ENCODE data around the gene NDUFS8. TPM values are rescaled to one million over a fixed set of nuclear protein-coding genes. Genes with fewer than 3 reads are reported as not detected.

Gene NDUFS8
- total RNA-seq, 2 experiments from 2014 or later: 70.5 to 72.5 TPM

DNA sequence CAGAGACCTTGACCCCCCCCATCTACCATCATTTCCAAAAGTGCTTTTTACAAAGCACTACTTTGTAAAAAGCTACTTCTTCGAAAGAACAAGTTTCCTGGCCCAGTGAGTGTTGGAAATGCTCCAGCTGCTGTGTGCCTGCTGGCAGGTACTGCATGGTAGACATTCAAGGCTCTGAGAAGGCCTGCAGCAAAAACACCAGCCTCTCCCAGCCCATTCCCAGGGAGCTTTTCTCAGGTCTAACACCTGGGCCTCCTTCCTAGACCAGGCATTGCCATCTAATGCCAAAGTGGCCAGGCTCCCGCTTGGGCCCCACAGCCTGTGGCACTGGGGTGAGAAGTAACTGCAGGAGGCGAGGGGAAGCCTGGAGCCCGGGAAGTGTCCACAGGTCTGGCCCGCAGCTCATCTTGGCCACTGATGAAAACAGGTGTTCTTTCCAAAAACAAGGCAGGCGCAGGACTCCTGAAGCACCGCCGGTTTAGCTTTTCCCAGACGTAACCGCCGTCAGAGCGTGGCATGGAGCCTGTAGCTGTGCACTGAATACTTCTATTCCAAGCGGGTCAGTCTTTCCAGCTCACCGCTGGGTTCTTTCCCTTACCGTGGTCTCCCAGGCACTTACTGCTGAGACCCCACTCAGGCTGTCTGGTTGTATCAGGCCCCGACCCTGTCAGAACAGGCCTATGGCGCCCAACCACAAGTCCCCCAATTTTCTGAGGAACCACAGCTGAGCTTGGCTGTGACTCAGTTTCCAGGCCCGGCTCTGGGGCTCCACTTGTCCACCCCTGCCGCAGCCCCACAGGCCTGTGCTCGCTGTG, 7.1 kb downstream of the NDUFS8 start:
- Histone ChIP-seq H3K27ac (ENCODE audit: low read depth in 1 of 2, low read length in 2 of 2) (peak overlapping the region; percentile 48 to 77), H3K36me3 (ENCODE audit: insufficient read depth, low read length) (peaks cover 36% of the 10 kb centered on the region), H3K9me3 (ENCODE audit: control insufficient read depth in 1 of 2, insufficient read depth in 1 of 2, low read length in 2 of 2) (no peaks in the 10 kb centered on the region), H3K4me1 (ENCODE audit: insufficient read depth, low read length) (peaks cover 76% of the 10 kb centered on the region), H3K27me3 (ENCODE audit: control insufficient read depth in 1 of 2, insufficient read depth in 2 of 2, low read length in 2 of 2) (no peaks in the 10 kb centered on the region), H3K4me3 (ENCODE audit: low read length) (no peak overlapping the region)
- Mint-ChIP-seq H3K4me3 (peak overlapping the region; percentile 82), H3K4me1 (ENCODE audit: low read depth) (peaks cover 29% of the 10 kb centered on the region), H3K9me3 (no peaks in the 10 kb centered on the region), H3K27ac (peak overlapping the region; percentile 85), H3K27me3 (no peaks in the 10 kb centered on the region), H3K36me3 (ENCODE audit: low read depth) (peaks cover 9% of the 10 kb centered on the region)
- ChIA-PET POLR2A (interaction anchor here (0.6 to 1.5 kb wide), 2 partner anchors 82 to 170 kb away, joined by 3 read pairs; no protein-coding TSS in a partner anchor), CTCF (no interaction called here)
- DNase-seq (peak in 1 of 14 experiments; percentile 15), ATAC-seq (ENCODE audit: poor library complexity) (no peak)
- intact Hi-C loops (cut with DNase I, micrococcal nuclease): loop anchor here in 1 of 2 experiments (5.0 kb wide), 1 partner anchor 425 kb away; the partner anchor contains the start of gene PPP6R3
- TF ChIP-seq, protein P1, sequence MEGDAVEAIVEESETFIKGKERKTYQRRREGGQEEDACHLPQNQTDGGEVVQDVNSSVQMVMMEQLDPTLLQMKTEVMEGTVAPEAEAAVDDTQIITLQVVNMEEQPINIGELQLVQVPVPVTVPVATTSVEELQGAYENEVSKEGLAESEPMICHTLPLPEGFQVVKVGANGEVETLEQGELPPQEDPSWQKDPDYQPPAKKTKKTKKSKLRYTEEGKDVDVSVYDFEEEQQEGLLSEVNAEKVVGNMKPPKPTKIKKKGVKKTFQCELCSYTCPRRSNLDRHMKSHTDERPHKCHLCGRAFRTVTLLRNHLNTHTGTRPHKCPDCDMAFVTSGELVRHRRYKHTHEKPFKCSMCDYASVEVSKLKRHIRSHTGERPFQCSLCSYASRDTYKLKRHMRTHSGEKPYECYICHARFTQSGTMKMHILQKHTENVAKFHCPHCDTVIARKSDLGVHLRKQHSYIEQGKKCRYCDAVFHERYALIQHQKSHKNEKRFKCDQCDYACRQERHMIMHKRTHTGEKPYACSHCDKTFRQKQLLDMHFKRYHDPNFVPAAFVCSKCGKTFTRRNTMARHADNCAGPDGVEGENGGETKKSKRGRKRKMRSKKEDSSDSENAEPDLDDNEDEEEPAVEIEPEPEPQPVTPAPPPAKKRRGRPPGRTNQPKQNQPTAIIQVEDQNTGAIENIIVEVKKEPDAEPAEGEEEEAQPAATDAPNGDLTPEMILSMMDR (IDR thresholded peaks at IDR 0.05): no peak

DNA sequence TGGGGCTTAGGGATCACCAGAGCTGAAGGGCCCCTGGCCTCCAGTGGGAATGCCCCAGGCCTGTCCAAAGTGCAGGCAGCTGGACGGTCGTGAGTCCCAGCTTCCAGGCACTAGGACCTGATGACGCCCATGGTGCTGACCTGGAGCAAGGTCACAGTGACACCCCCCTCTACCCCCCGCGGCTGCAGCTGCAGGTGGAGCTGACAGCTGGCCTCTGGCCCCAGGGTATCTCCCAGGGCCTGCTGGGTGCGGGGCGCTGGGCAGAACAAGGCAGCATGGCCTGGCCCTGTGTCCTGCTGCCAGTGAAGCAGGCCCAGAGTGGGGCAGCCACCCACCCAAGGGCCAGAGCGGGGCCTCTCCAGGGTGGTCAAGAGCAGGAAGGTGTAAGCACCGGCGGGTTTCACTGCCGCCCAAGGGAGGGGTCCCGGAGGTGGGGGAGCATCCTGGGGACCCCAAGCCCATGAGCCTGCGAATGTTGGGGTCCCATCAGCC, 7.8 kb downstream of the NDUFS8 start:
- Histone ChIP-seq H3K27me3 (ENCODE audit: control insufficient read depth in 1 of 2, insufficient read depth in 2 of 2, low read length in 2 of 2) (no peaks in the 10 kb centered on the region), H3K36me3 (ENCODE audit: insufficient read depth, low read length) (peaks cover 36% of the 10 kb centered on the region), H3K9me3 (ENCODE audit: control insufficient read depth in 1 of 2, insufficient read depth in 1 of 2, low read length in 2 of 2) (no peaks in the 10 kb centered on the region), H3K4me3 (ENCODE audit: low read length) (peak overlapping the region; percentile 96), H3K27ac (ENCODE audit: low read depth in 1 of 2, low read length in 2 of 2) (peak overlapping the region; percentile 77 to 82), H3K4me1 (ENCODE audit: insufficient read depth, low read length) (peaks cover 70% of the 10 kb centered on the region)
- ATAC-seq (ENCODE audit: poor library complexity) (no peak), DNase-seq (no peak)
- POLR2A ChIA-PET: interaction anchor here (0.6 to 1.7 kb wide), 3 partner anchors 8 to 169 kb away, joined by 3 to 9 read pairs (median 3); partner anchors contain the start of gene NDUFS8
- H3K36me3 Mint-ChIP-seq (ENCODE audit: low read depth): peaks cover 9% of the 10 kb centered on the region
- no peak overlapping the region for H3K27ac Mint-ChIP-seq
- H3K4me1 Mint-ChIP-seq (ENCODE audit: low read depth): peaks cover 29% of the 10 kb centered on the region
- no peaks in the 10 kb centered on the region for H3K9me3 Mint-ChIP-seq
- intact Hi-C loops (cut with DNase I, micrococcal nuclease): loop anchor here in 1 of 2 experiments (5.0 kb wide), 1 partner anchor 424 kb away; the partner anchor contains the start of gene PPP6R3
- peak overlapping the region; percentile 89 for H3K4me3 Mint-ChIP-seq
- CTCF ChIA-PET: interaction anchor here (0.9 kb wide), 1 partner anchor 171 kb away, joined by 4 read pairs; no protein-coding TSS in a partner anchor
- TF ChIP-seq, protein P1 (IDR thresholded peaks at IDR 0.05): no peak
- no peaks in the 10 kb centered on the region for H3K27me3 Mint-ChIP-seq

DNA sequence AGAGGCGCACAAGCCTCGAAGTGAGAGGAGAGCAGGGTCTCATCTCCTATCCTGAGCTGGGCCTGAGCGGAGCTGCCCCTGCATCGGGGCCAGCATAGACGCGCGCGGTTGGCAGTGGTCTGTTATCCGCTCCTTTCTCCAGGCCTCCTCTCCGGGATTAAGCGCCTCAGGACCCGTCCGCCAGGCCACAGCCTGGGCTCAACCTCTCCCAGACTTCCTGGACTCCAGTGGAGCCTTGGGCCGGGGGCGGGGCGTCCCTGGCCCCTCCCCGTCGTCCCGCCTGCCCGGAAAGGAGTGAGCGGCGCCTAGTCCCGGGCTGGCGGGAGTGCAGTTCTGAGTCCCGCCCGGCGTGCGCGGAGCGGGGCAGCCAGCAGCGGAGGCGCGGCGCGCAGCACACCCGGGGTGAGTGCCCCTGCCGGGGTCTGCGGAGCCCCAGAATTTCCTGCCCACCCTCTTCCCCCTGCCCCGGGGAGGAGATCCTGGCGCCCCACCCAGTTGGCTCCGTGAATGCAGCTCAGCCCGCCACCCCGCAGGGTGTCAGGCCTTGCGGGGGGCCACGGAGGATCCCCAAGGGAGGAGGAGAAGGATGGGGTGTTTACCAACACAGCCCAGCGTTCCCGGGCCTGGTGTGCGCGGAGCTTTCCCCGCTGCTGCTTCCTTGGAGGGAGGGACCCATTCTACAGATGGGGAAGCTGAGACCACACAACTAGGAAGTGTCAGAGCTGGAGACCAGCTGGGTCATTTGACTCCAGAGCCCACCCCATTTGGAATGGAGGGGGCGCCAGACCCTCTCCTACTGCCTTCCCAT, 8.4 kb downstream of the NDUFS8 start, which contains the start of gene TCIRG1:
TCIRG1 (plus strand) TSS at position 308 of the 808 bp plus-strand sequence. CDS start 2,247 bp downstream, outside the sequence.
- intact Hi-C loops (cut with DNase I, micrococcal nuclease): loop anchor here (1.0 to 5.0 kb wide), 2 partner anchors 9 to 423 kb away; partner anchors contain the start of genes NDUFS8 (in 1 of the 2) and PPP6R3 (in 1 of the 2)
- H3K4me3 Mint-ChIP-seq: peak within 1 kb of the TSS; percentile 89
- H3K27me3 ChIP-seq (ENCODE audit: control insufficient read depth in 1 of 2, insufficient read depth in 2 of 2, low read length in 2 of 2): no peaks in the 10 kb centered on the region
- H3K27me3 Mint-ChIP-seq: no peaks in the 10 kb centered on the region
- H3K36me3 Mint-ChIP-seq (ENCODE audit: low read depth): peaks cover 9% of the 10 kb centered on the region
- H3K4me1 ChIP-seq (ENCODE audit: insufficient read depth, low read length): peaks cover 66% of the 10 kb centered on the region
- DNase-seq (peak in 12 of 14 experiments; percentile 12 to 79 (median 56)), ATAC-seq (ENCODE audit: poor library complexity) (peak; percentile 55)
- H3K4me3 ChIP-seq (ENCODE audit: low read length): peak within 1 kb of the TSS; percentile 96
- H3K9me3 ChIP-seq (ENCODE audit: control insufficient read depth in 1 of 2, insufficient read depth in 1 of 2, low read length in 2 of 2): no peaks in the 10 kb centered on the region
- ChIA-PET CTCF (interaction anchor here (0.9 kb wide), 1 partner anchor 171 kb away, joined by 4 read pairs; no protein-coding TSS in a partner anchor), POLR2A (interaction anchor here (0.9 to 1.7 kb wide), 3 partner anchors 9 to 34 kb away, joined by 3 to 9 read pairs (median 3); partner anchors contain the start of gene NDUFS8)
- H3K4me1 Mint-ChIP-seq (ENCODE audit: low read depth): peaks cover 29% of the 10 kb centered on the region
- TF ChIP-seq, protein P1 (IDR thresholded peaks at IDR 0.05): no peak
- H3K9me3 Mint-ChIP-seq: no peaks in the 10 kb centered on the region
- peak within 1 kb of the TSS; percentile 77 to 82 for H3K27ac ChIP-seq (ENCODE audit: low read depth in 1 of 2, low read length in 2 of 2)
- peaks cover 36% of the 10 kb centered on the region for H3K36me3 ChIP-seq (ENCODE audit: insufficient read depth, low read length)
- H3K27ac Mint-ChIP-seq: peak within 1 kb of the TSS; percentile 92

All from CD4-positive, alpha-beta T cell (primary cell).